ENCODE data around the gene ERCC6.

GRCh38 chr10:49568235-49568634 is 29.3 kb upstream of the ERCC6 start:
- no peak for TF ChIP-seq CTCF (IDR thresholded peaks at IDR 0.05)
- TF ChIP-seq POLR2A (IDR thresholded peaks at IDR 0.05), result no peak

Measured in vagina (tissue), 2 donors.